Upper lobe of right lung (tissue), 1 donor: Measurements from ENCODE around the gene ZC3H13. TPM values are rescaled to one million over a fixed set of nuclear protein-coding genes. Genes with fewer than 3 reads are reported as not detected.

Experiments
- ATAC-seq: fragments of 200-7000 bp; cut with Tn5 transposase; one replicate; pipeline ENCODE4 v1.9.1; 2020; ENCODE audit warnings: mild to moderate bottlenecking, moderate library complexity
- DNase-seq: peaks from one replicate; pipeline ENCODE4 v3.0.0-alpha.2; 2020
- H3K27ac ChIP-seq: fragments of 200-600 bp; one replicate; pipeline ENCODE4 v1.8.0; 2022
- H3K27me3 ChIP-seq: fragments of 200-600 bp; one replicate; pipeline ENCODE4 v1.8.0; 2022; ENCODE audit warnings: mild to moderate bottlenecking
- H3K36me3 ChIP-seq: fragments of 200-600 bp; one replicate; pipeline ENCODE4 v1.8.0; 2022
- H3K4me1 ChIP-seq: fragments of 200-600 bp; one replicate; pipeline ENCODE4 v1.8.0; 2022
- H3K4me3 ChIP-seq: fragments of 200-600 bp; one replicate; pipeline ENCODE4 v1.8.0; 2022; ENCODE audit warnings: mild to moderate bottlenecking
- H3K9me3 ChIP-seq: fragments of 200-600 bp; one replicate; pipeline ENCODE4 v1.8.0; 2022
- CTCF ChIP-seq: fragments of 200-600 bp; IDR thresholded peaks from one replicate; pipeline ENCODE4 v1.8.0; 2022; ENCODE audit warnings: antibody characterized with exemption
- intact Hi-C: fragments of 100-400 bp; cut with DNase I; formaldehyde crosslinking; loops from one replicate; pipeline ENCODE4 v1.11.0; 2022
- long read RNA-seq: library from polyadenylated mRNA; unstranded; transcript quantifications from one replicate; pipeline ENCODE4 v2.0.0, GENCODE V29; 2021
- total RNA-seq: library from RNA; stranded (reverse); fragmentation: NEBNext Ultra II Directional; extraction: Animal tissue kit (Norgen Biotek cat#: 25700); gene quantifications from one replicate; pipeline ENCODE4 v1.2.1, GENCODE V29; 2021
- donor health status: DM: no; HTN: yes; CAD: no; lungs with severe emphysema.

The ZC3H13 gene, protein sequence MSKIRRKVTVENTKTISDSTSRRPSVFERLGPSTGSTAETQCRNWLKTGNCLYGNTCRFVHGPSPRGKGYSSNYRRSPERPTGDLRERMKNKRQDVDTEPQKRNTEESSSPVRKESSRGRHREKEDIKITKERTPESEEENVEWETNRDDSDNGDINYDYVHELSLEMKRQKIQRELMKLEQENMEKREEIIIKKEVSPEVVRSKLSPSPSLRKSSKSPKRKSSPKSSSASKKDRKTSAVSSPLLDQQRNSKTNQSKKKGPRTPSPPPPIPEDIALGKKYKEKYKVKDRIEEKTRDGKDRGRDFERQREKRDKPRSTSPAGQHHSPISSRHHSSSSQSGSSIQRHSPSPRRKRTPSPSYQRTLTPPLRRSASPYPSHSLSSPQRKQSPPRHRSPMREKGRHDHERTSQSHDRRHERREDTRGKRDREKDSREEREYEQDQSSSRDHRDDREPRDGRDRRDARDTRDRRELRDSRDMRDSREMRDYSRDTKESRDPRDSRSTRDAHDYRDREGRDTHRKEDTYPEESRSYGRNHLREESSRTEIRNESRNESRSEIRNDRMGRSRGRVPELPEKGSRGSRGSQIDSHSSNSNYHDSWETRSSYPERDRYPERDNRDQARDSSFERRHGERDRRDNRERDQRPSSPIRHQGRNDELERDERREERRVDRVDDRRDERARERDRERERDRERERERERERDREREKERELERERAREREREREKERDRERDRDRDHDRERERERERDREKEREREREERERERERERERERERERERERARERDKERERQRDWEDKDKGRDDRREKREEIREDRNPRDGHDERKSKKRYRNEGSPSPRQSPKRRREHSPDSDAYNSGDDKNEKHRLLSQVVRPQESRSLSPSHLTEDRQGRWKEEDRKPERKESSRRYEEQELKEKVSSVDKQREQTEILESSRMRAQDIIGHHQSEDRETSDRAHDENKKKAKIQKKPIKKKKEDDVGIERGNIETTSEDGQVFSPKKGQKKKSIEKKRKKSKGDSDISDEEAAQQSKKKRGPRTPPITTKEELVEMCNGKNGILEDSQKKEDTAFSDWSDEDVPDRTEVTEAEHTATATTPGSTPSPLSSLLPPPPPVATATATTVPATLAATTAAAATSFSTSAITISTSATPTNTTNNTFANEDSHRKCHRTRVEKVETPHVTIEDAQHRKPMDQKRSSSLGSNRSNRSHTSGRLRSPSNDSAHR (N-terminal part only)
- total RNA-seq = 49.2 TPM
- long read RNA-seq, partial matches to known transcripts = 11 of 22 reads
- long read RNA-seq, other reads (novel, unspliced or antisense) = 11 of 22 reads

GRCh38 chr13:46052319-46053161 lies at the start of gene ZC3H13:
ZC3H13 (minus strand) TSS chr13:46052746; CDS start chr13:46045507, 7,239 bp downstream.
- DNase-seq = peak; percentile 96
- H3K9me3 ChIP-seq = no peaks in the 10 kb centered on the region
- no peaks in the 10 kb centered on the region for H3K27me3 ChIP-seq
- intact Hi-C loops = no loop called here
- H3K4me3 ChIP-seq = peak within 1 kb of the TSS; percentile 77
- peak; percentile 35 for TF ChIP-seq CTCF
- peak within 1 kb of the TSS; percentile 91 for H3K27ac ChIP-seq
- H3K4me1 ChIP-seq = peaks cover 14% of the 10 kb centered on the region
- no peaks in the 10 kb centered on the region for H3K36me3 ChIP-seq
- ATAC-seq = peak; percentile 100

- peaks cover 16% of the 10 kb centered on the region for H3K4me1 ChIP-seq
- no peaks in the 10 kb centered on the region for H3K36me3 ChIP-seq
- intact Hi-C loops = no loop called here
- no peaks in the 10 kb centered on the region for H3K9me3 ChIP-seq
- H3K27ac ChIP-seq = peak overlapping the region; percentile 2
- no peak overlapping the region for H3K4me3 ChIP-seq
- ATAC-seq (no peak), DNase-seq (no peak)
- TF ChIP-seq CTCF = no peak
- no peaks in the 10 kb centered on the region for H3K27me3 ChIP-seq
These were observed 49.7 kb upstream of the ZC3H13 start for GRCh38 chr13:46102255-46102605.

- peak overlapping the region; percentile 2 for H3K27ac ChIP-seq
- H3K9me3 ChIP-seq = no peaks in the 10 kb centered on the region
- intact Hi-C loops = no loop called here
- H3K27me3 ChIP-seq = no peaks in the 10 kb centered on the region
- ATAC-seq (peak; percentile 66), DNase-seq (no peak)
- no peak overlapping the region for H3K4me3 ChIP-seq
- H3K4me1 ChIP-seq = peaks cover 16% of the 10 kb centered on the region
- TF ChIP-seq CTCF = no peak
- H3K36me3 ChIP-seq = no peaks in the 10 kb centered on the region
These were observed 49.1 kb upstream of the ZC3H13 start for GRCh38 chr13:46101484-46102254.

DNA sequence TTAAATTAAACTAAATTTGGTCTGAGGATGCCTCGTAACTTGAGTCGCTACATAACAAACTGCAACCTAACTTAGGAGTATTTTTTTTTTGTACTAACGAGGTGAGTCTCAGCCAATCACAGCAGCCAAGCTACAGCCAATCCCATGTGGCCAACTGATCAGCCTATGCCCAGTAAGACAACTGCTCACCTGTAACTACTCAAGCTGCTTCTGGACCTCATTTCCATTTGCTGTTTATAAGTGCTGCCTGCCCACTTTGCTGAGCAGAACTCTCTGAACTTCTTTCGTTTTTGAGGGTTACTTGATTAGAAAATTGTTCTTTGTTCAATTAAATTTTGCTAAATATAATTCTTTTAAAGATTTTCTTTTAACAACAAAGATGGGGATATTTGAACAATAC lies 48.5 kb upstream of the ZC3H13 start:
- Histone ChIP-seq H3K4me1 (peaks cover 16% of the 10 kb centered on the region), H3K27me3 (no peaks in the 10 kb centered on the region), H3K36me3 (no peaks in the 10 kb centered on the region), H3K4me3 (peak overlapping the region; percentile 6), H3K9me3 (no peaks in the 10 kb centered on the region), H3K27ac (peak overlapping the region; percentile 2)
- DNase-seq = no peak
- TF ChIP-seq CTCF = no peak
- ATAC-seq = peak; percentile 59
- intact Hi-C loops = no loop called here
